Kidney capillary endothelial cell (primary cell): ENCODE data around the gene PHAX.
"Not testable (repeated sequence)": the region's sequence is repeated elsewhere in the genome, so short reads cannot be mapped to it uniquely, and the experiment has no call there.

Experiments
- DNase-seq: peaks from one replicate; pipeline ENCODE4 v3.0.0-alpha.2; 2018; ENCODE audit warnings: low spot score

PHAX gene

GRCh38 chr5:126600631-126601511, at the start of gene PHAX:
TSS of gene PHAX (plus strand) at chr5:126600947. CDS start at chr5:126600963, 16 bp downstream.
- DNase-seq: peak; percentile 86

- no peak for DNase-seq
Observed at GRCh38 chr5:126552614-126553013, 48.1 kb upstream of the PHAX start.

- DNase-seq: not testable (repeated sequence)
Observed at GRCh38 chr5:126555101-126555500, 45.6 kb upstream of the PHAX start.

GRCh38 chr5:126561908-126562307, 38.8 kb upstream of the PHAX start:
- DNase-seq: no peak

GRCh38 chr5:126562823-126563222, 37.9 kb upstream of the PHAX start:
- no peak for DNase-seq

GRCh38 chr5:126568206-126568755, 32.5 kb upstream of the PHAX start:
- DNase-seq: no peak

GRCh38 chr5:126575644-126576043, 25.1 kb upstream of the PHAX start:
- no peak for DNase-seq

GRCh38 chr5:126576974-126577373, 23.8 kb upstream of the PHAX start:
- no peak for DNase-seq

- DNase-seq: no peak
Observed at GRCh38 chr5:126577415-126577814, 23.3 kb upstream of the PHAX start.

GRCh38 chr5:126579716-126580115, 21.0 kb upstream of the PHAX start:
- no peak for DNase-seq

GRCh38 chr5:126583761-126584160, 17.0 kb upstream of the PHAX start:
- DNase-seq: no peak

GRCh38 chr5:126587551-126588390, 13.0 kb upstream of the PHAX start:
- DNase-seq: no peak

GRCh38 chr5:126589536-126590297, 11.0 kb upstream of the PHAX start:
- DNase-seq: no peak

- DNase-seq: no peak
Observed at GRCh38 chr5:126591549-126591948, 9.2 kb upstream of the PHAX start.

GRCh38 chr5:126594748-126595485, 5.8 kb upstream of the PHAX start, which contains the start of gene ALDH7A1:
TSS of gene ALDH7A1 (minus strand) at chr5:126595219. CDS start at chr5:126595198, 21 bp downstream.
- peak; percentile 94 for DNase-seq

GRCh38 chr5:126595486-126596083, 5.2 kb upstream of the PHAX start:
- DNase-seq: no peak

- peak; percentile 94 for DNase-seq
Observed at GRCh38 chr5:126597156-126597555, 3.6 kb upstream of the PHAX start.

- DNase-seq: no peak
Observed at GRCh38 chr5:126599499-126599898, 1.2 kb upstream of the PHAX start.

GRCh38 chr5:126599971-126600630, 646 bp upstream of the PHAX start:
- DNase-seq: not testable (repeated sequence)

- DNase-seq: no peak
Observed at GRCh38 chr5:126603402-126603991, 2.8 kb downstream of the PHAX start.
